K562 (cell line): ENCODE data around the gene CGREF1. TPM values are rescaled to one million over a fixed set of nuclear protein-coding genes. Genes with fewer than 3 reads are reported as not detected.

Experiments
- AFF1 ChIP-seq, 2 experiments: fragments of 450-650 bp; IDR thresholded peaks; 2 replicates each; pipeline ENCODE4 v1.6.1; 2018; ENCODE audit warnings: mild to moderate bottlenecking in 2 of 2, low read depth in 1 of 2; ENCODE audit not compliant: partially characterized antibody in 2 of 2
- CC2D1A ChIP-seq: fragments of 450-650 bp; IDR thresholded peaks from 2 replicates; pipeline ENCODE4 v1.6.1; 2017; ENCODE audit warnings: mild to moderate bottlenecking
- CEBPZ ChIP-seq: fragments of 150-350 bp; IDR thresholded peaks from 2 replicates; pipeline ENCODE4 v1.6.1; 2014; ENCODE audit warnings: low read depth, mild to moderate bottlenecking, low read length, borderline replicate concordance
- CREB3 ChIP-seq: fragments of 450-650 bp; conservative IDR thresholded peaks from 2 replicates; pipeline ENCODE4 v1.6.1; 2016; ENCODE audit warnings: missing genetic modification characterization, low read depth, mild to moderate bottlenecking, missing compliant biosample characterization, moderate library complexity
- CREB3L1 ChIP-seq: fragments of 450-650 bp; IDR thresholded peaks from 2 replicates; pipeline ENCODE4 v1.6.1; 2014; ENCODE audit warnings: low read depth, mild to moderate bottlenecking, moderate library complexity, borderline replicate concordance
- ESRRA ChIP-seq: fragments of 450-650 bp; IDR thresholded peaks from 2 replicates; pipeline ENCODE4 v1.6.1; 2014; ENCODE audit warnings: low read depth, mild to moderate bottlenecking, moderate library complexity, borderline replicate concordance
- HLTF ChIP-seq: fragments of 450-650 bp; IDR thresholded peaks from 2 replicates; pipeline ENCODE4 v1.6.1; 2016
- MECOM ChIP-seq: fragments of 250-450 bp; sonication (Bioruptor Pico); IDR thresholded peaks from 2 replicates; pipeline ENCODE4 v1.8.0; 2022; ENCODE audit warnings: inconsistent platforms
- MEIS2 ChIP-seq: fragments of 450-650 bp; IDR thresholded peaks from 2 replicates; pipeline ENCODE4 v1.6.1; 2014; ENCODE audit warnings: mild to moderate bottlenecking; ENCODE audit not compliant: partially characterized antibody
- PRMT5 ChIP-seq: sonication (generic); formaldehyde crosslinking; IDR thresholded peaks from 2 replicates; pipeline ENCODE4 v1.5.0; 2020; ENCODE audit warnings: missing genetic modification reagents
- TRIM25 ChIP-seq: fragments of 450-650 bp; IDR thresholded peaks from 2 replicates; pipeline ENCODE4 v1.7.0; 2016; ENCODE audit warnings: borderline replicate concordance
- ZBTB7A ChIP-seq: IDR thresholded peaks from 2 replicates; pipeline ENCODE4 v1.6.1; 2011; ENCODE audit warnings: low read depth, mild to moderate bottlenecking, low read length, moderate library complexity, borderline replicate concordance; ENCODE audit not compliant: control insufficient read depth
- ZNF316 ChIP-seq: fragments of 450-650 bp; IDR thresholded peaks from 2 replicates; pipeline ENCODE4 v1.6.1; 2016
- polyA plus RNA-seq, 8 experiments: library from polyadenylated mRNA; depleted of rRNA in 4 of 8; stranded (reverse) in 5 of 8; unstranded in 3 of 8; fragments of >200 nt; fragmentation: Nextera tagmentation in 2 of 8; fragmentation: Illumina TruSeq in 1 of 8; extraction: Ambion mirVana in 2 of 8; extraction: Trizol in 1 of 8; gene quantifications; 2 replicates each; pipeline versions ENCODE4 v1.2.1 to v1.2.3, GENCODE V29; 2011 to 2014; ENCODE audit warnings: inconsistent platforms in 1 of 8, missing spikeins in 1 of 8
- total RNA-seq, 7 experiments: library from RNA; depleted of rRNA in 6 of 7; stranded (reverse); fragments of >200 nt in 6 of 7; fragmentation: Illumina TruSeq in 2 of 7; extraction: Trizol in 2 of 7; gene quantifications; 2 replicates each; pipeline versions ENCODE4 v1.2.1 to v1.2.3, GENCODE V29; 2011 to 2021; ENCODE audit warnings: low replicate concordance in 1 of 7

Gene CGREF1
- total and polyA plus RNA-seq, 9 of the 15 experiments (the other 6 are each of a cell fraction or from before 2014, with no cell fraction given): 0.07 to 0.50 (median 0.37) TPM

GRCh38 chr2:27095745-27096651 lies 22.9 kb downstream of the CGREF1 start (continued):
- TF ChIP-seq CEBPZ: no peak
- TF ChIP-seq ZBTB7A: 0 out of 2 replicates have a peak, but pooled peaks have one; percentile 22
- peak in 1 of 2 experiments; percentile 96 for TF ChIP-seq AFF1 (IDR thresholded peaks at IDR 0.05; ENCODE audit: low read depth in 1 of 2, partially characterized antibody in 2 of 2)
- TF ChIP-seq CREB3L1: peak; percentile 67; the same call in 1 of the 2 replicates
- TF ChIP-seq CREB3 (tag): peak; percentile 65; the same call in 1 of the 2 replicates
- TF ChIP-seq ZNF316: no peak
- no peak for TF ChIP-seq PRMT5 (CRISPR knock-in tag)
- TF ChIP-seq MECOM (CRISPR knock-in tag): 0 out of 2 replicates have a peak, but pooled peaks have one; percentile 42
- TF ChIP-seq ESRRA: no peak
- no peak for TF ChIP-seq MEIS2
- no peak for TF ChIP-seq HLTF
- no peak for TF ChIP-seq CC2D1A
- no peak for TF ChIP-seq TRIM25
